A549 (cell line): Measurements from ENCODE around the gene NR1H4. TPM values are rescaled to one million over a fixed set of nuclear protein-coding genes. Genes with fewer than 3 reads are reported as not detected.

Experiments used
- ATAC-seq, 2 experiments: fragments of 200-7000 bp in 1 of 2; fragments of >200 bp in 1 of 2; cut with Nextera tagmentation in 1 of 2; cut with Tn5 transposase in 1 of 2; 3 replicates each; pipeline versions ENCODE4 v1.8.0 to v1.9.1; 2018 to 2020; ENCODE audit warnings: mild to moderate bottlenecking in 1 of 2, moderate library complexity in 1 of 2
- CTCF ChIA-PET: fragments of 300-600 bp; sonication (Branson Sonifier 250); formaldehyde crosslinking; extraction: SDS; loops from one replicate; lab custom pipeline; 2021; ENCODE audit warnings: antibody characterized with exemption, inconsistent platforms; lab: Yijun Ruan, JAX
- POLR2A ChIA-PET: fragments of 350-600 bp; formaldehyde crosslinking; extraction: SDS; loops from one replicate; lab custom pipeline; 2021; ENCODE audit warnings: antibody characterized with exemption, inconsistent platforms; lab: Yijun Ruan, JAX
- DNase-seq, 2 experiments: peaks; one replicate each; pipeline versions ENCODE4 v3.0.0 to v3.0.0-alpha.2; 2011 to 2016; ENCODE audit warnings: low read depth in 1 of 2, low spot score in 1 of 2
- FAIRE-seq: peaks from 2 replicates; lab custom pipeline; 2011; peaks lifted over from hg19 to GRCh38; lab: Jason Lieb, UNC
- H3K27ac ChIP-seq, 2 experiments: fragments of >200 bp; sonication (Bioruptor Twin); formaldehyde crosslinking; 3 replicates each; pipeline ENCODE4 v1.5.1; 2016 to 2017
- H3K4me1 ChIP-seq: fragments of >200 bp; sonication (Bioruptor Twin); formaldehyde crosslinking; 3 replicates; pipeline ENCODE4 v1.6.1; 2016
- H3K4me2 ChIP-seq: fragments of >200 bp; sonication (Bioruptor Twin); formaldehyde crosslinking; 3 replicates; pipeline ENCODE4 v1.6.1; 2016
- H3K4me3 ChIP-seq: fragments of >200 bp; sonication (Bioruptor Twin); formaldehyde crosslinking; 3 replicates; pipeline ENCODE4 v1.5.1; 2016
- H3K9me3 ChIP-seq: fragments of >200 bp; sonication (Bioruptor Twin); formaldehyde crosslinking; 3 replicates; pipeline ENCODE4 v1.6.1; 2016
- CEBPB ChIP-seq, 2 experiments: fragments of >200 bp in 1 of 2; sonication (Bioruptor Twin) in 1 of 2; formaldehyde crosslinking in 1 of 2; IDR thresholded peaks; 2 replicates each; pipeline ENCODE4 v1.6.1; 2012 to 2016
- EHF ChIP-seq: fragments of 250-450 bp; sonication (Bioruptor Pico); IDR thresholded peaks from 2 replicates; pipeline ENCODE4 v1.5.0; 2020; ENCODE audit warnings: mild to moderate bottlenecking
- EHMT2 ChIP-seq: fragments of 200-600 bp; sonication (generic); IDR thresholded peaks from 2 replicates; pipeline ENCODE4 v1.6.1; 2016; ENCODE audit warnings: antibody characterized with exemption, low read depth, mild to moderate bottlenecking, moderate library complexity
- FOSL2 ChIP-seq, 2 experiments: fragments of 450-650 bp in 1 of 2; fragments of >200 bp in 1 of 2; sonication (Bioruptor Twin) in 1 of 2; formaldehyde crosslinking; IDR thresholded peaks; 2 replicates each; pipeline versions ENCODE4 v1.5.0 to v1.6.1; 2016 to 2020; ENCODE audit warnings: mild to moderate bottlenecking in 1 of 2, moderate library complexity in 1 of 2
- GATA3 ChIP-seq: IDR thresholded peaks from 2 replicates; pipeline ENCODE4 v1.6.1; 2012; ENCODE audit warnings: borderline replicate concordance
- HDAC2 ChIP-seq: fragments of 200-600 bp; sonication (generic); IDR thresholded peaks from 2 replicates; pipeline ENCODE4 v1.6.1; 2016
- HOXA7 ChIP-seq: fragments of 250-450 bp; sonication (Bioruptor Pico); IDR thresholded peaks from 2 replicates; pipeline ENCODE4 v1.5.0; 2020; ENCODE audit warnings: mild to moderate bottlenecking, moderate library complexity
- HOXB13 ChIP-seq: fragments of 250-450 bp; sonication (Bioruptor Pico); IDR thresholded peaks from 2 replicates; pipeline ENCODE4 v1.5.0; 2020; ENCODE audit warnings: low read depth, mild to moderate bottlenecking, moderate library complexity
- KDM1A ChIP-seq: fragments of 200-600 bp; sonication (generic); IDR thresholded peaks from 2 replicates; pipeline ENCODE4 v1.6.1; 2016; ENCODE audit warnings: low read depth, mild to moderate bottlenecking
- MYC ChIP-seq: IDR thresholded peaks from 2 replicates; pipeline ENCODE4 v1.6.1; 2012; ENCODE audit warnings: mild to moderate bottlenecking, inconsistent platforms, low read length, improper control_type of control experiment, borderline replicate concordance
- NR3C1 ChIP-seq: fragments of >200 bp; sonication (Bioruptor Twin); formaldehyde crosslinking; IDR thresholded peaks from 3 replicates; pipeline ENCODE4 v1.6.1; 2017
- PHF8 ChIP-seq: fragments of 200-600 bp; sonication (generic); IDR thresholded peaks from 2 replicates; pipeline ENCODE4 v1.6.1; 2016; ENCODE audit warnings: low read depth, mild to moderate bottlenecking, antibody characterized with exemption, moderate library complexity, borderline replicate concordance
- POLR2A ChIP-seq: IDR thresholded peaks from 2 replicates; pipeline ENCODE4 v1.6.1; 2012; ENCODE audit warnings: mild to moderate bottlenecking, low read length
- POLR2AphosphoS2 ChIP-seq: conservative IDR thresholded peaks from 2 replicates; pipeline ENCODE4 v1.6.1; 2012; ENCODE audit warnings: low read length, improper control_type of control experiment, inconsistent platforms
- RAD21 ChIP-seq, 2 experiments: fragments of >200 bp in 1 of 2; sonication (Bioruptor Twin) in 1 of 2; formaldehyde crosslinking in 1 of 2; IDR thresholded peaks in 1 of 2; conservative IDR thresholded peaks in 1 of 2; 2 replicates in 1 of 2; 3 replicates in 1 of 2; pipeline ENCODE4 v1.6.1; 2012 to 2018; ENCODE audit warnings: inconsistent platforms in 1 of 2
- RARB ChIP-seq: fragments of 250-450 bp; sonication (Bioruptor Pico); IDR thresholded peaks from 2 replicates; pipeline ENCODE4 v1.8.0; 2021; ENCODE audit warnings: mild to moderate bottlenecking, moderate library complexity
- RFX5 ChIP-seq: fragments of 450-650 bp; IDR thresholded peaks from 2 replicates; pipeline ENCODE4 v1.7.1; 2014; ENCODE audit warnings: antibody characterized with exemption, mild to moderate bottlenecking, moderate library complexity
- RNF2 ChIP-seq: fragments of 200-600 bp; sonication (generic); IDR thresholded peaks from 2 replicates; pipeline ENCODE4 v1.6.1; 2016; ENCODE audit warnings: low read depth, mild to moderate bottlenecking, antibody characterized with exemption, moderate library complexity, borderline replicate concordance
- SMC3 ChIP-seq: fragments of >200 bp; sonication (Bioruptor Twin); formaldehyde crosslinking; IDR thresholded peaks from 3 replicates; pipeline ENCODE4 v1.6.1; 2018; ENCODE audit warnings: inconsistent platforms
- TP53 ChIP-seq: fragments of 250-450 bp; sonication (Bioruptor Pico); IDR thresholded peaks from 2 replicates; pipeline ENCODE4 v1.5.0; 2021; ENCODE audit warnings: mild to moderate bottlenecking, moderate library complexity
- ZC3H11A ChIP-seq: fragments of 450-650 bp; IDR thresholded peaks from 2 replicates; pipeline ENCODE4 v1.6.1; 2014; ENCODE audit warnings: antibody characterized with exemption, mild to moderate bottlenecking
- ZFP36 ChIP-seq: fragments of 450-650 bp; IDR thresholded peaks from 2 replicates; pipeline ENCODE4 v1.6.1; 2014; ENCODE audit warnings: borderline replicate concordance; ENCODE audit not compliant: partially characterized antibody
- ZSCAN20 ChIP-seq: fragments of 250-450 bp; sonication (Bioruptor Pico); IDR thresholded peaks from 2 replicates; pipeline ENCODE4 v1.8.0; 2022; ENCODE audit warnings: mild to moderate bottlenecking, moderate library complexity
- WGBS: methylation state at CpG from one replicate; pipeline ENCODE4 v1.1.6; 2017; ENCODE audit errors: missing lambda C conversion rate; 5-methylcytosine and 5-hydroxymethylcytosine counted together
- polyA plus RNA-seq, 4 experiments: library from polyadenylated mRNA; depleted of rRNA in 3 of 4; stranded (reverse); fragments of >200 nt; fragmentation: RNase III in 1 of 4; extraction: RNeasy Plus Mini Kit Qiagen cat#74134 plus additional on column Dnase treatment in 1 of 4; gene quantifications; 2 replicates in 3 of 4; 3 replicates in 1 of 4; pipeline ENCODE4 v1.2.3, GENCODE V29; 2011 to 2017
- TF ChIP-seq, protein P1 (sequence below): fragments of >200 bp; sonication (Bioruptor Twin); formaldehyde crosslinking; IDR thresholded peaks from 2 replicates; pipeline ENCODE4 v1.6.1; 2016
- TF ChIP-seq, protein P2 (sequence below): fragments of >200 bp; sonication (Bioruptor Twin); formaldehyde crosslinking; IDR thresholded peaks from 3 replicates; pipeline ENCODE4 v1.5.1; 2016
- TF ChIP-seq, protein P3 (sequence below): fragments of 450-650 bp; IDR thresholded peaks from 2 replicates; pipeline ENCODE4 v1.6.1; 2014; ENCODE audit warnings: antibody characterized with exemption
- TF ChIP-seq, protein P4 (sequence below): fragments of 250-450 bp; sonication (Bioruptor Pico); IDR thresholded peaks from 2 replicates; pipeline ENCODE4 v1.5.0; 2021; ENCODE audit warnings: mild to moderate bottlenecking, moderate library complexity, borderline replicate concordance
- TF ChIP-seq, protein P5 (sequence below): IDR thresholded peaks from 2 replicates; pipeline ENCODE4 v1.6.1; 2012; ENCODE audit warnings: low read depth, borderline replicate concordance
- TF ChIP-seq, protein P6 (sequence below): fragments of 250-450 bp; sonication (Bioruptor Pico); IDR thresholded peaks from 2 replicates; pipeline ENCODE4 v1.5.0; 2020; ENCODE audit warnings: low read depth, mild to moderate bottlenecking, moderate library complexity

NR1H4 gene
- polyA plus RNA-seq, 2 of the 4 experiments (the other 2 are of a cell fraction): 0.40 to 1.4 TPM

DNA sequence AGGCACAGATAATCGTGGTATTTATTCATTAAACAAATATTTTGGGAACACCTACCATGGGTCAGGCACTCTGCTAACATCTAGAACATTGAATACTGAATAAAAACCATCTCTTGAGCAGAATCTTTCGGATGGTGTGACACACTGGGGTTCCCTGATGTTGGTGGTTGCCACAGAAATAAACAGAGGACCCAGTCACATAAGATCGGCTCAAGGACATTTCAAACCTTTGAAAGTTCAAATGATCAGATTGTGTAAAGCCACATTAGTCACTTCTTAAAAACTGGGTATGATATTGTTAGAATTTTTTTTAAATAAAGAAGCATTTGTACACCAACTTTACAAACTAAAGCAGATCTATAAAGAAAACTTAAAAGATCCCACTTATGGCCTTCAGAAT is 39.0 kb downstream of the NR1H4 start:
- no peak overlapping the region for H3K4me2 ChIP-seq
- TF ChIP-seq EHMT2 (no peak), RFX5 (no peak), RARB (CRISPR knock-in tag) (no peak), PHF8 (no peak), HOXA7 (CRISPR knock-in tag) (no peak), KDM1A (no peak), FOSL2 (IDR thresholded peaks at IDR 0.05) (no peak), FOSL2 (CRISPR knock-in tag; IDR thresholded peaks at IDR 0.05) (no peak), POLR2AphosphoS2 (no peak), MYC (no peak), TP53 (CRISPR knock-in tag) (no peak), POLR2A (no peak), RNF2 (no peak), ZC3H11A (no peak), SMC3 (no peak), CEBPB (IDR thresholded peaks at IDR 0.05) (no peak), HOXB13 (CRISPR knock-in tag) (no peak)
- TF ChIP-seq, protein P1, sequence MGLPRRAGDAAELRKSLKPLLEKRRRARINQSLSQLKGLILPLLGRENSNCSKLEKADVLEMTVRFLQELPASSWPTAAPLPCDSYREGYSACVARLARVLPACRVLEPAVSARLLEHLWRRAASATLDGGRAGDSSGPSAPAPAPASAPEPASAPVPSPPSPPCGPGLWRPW: no peak
- TF ChIP-seq, protein P2, sequence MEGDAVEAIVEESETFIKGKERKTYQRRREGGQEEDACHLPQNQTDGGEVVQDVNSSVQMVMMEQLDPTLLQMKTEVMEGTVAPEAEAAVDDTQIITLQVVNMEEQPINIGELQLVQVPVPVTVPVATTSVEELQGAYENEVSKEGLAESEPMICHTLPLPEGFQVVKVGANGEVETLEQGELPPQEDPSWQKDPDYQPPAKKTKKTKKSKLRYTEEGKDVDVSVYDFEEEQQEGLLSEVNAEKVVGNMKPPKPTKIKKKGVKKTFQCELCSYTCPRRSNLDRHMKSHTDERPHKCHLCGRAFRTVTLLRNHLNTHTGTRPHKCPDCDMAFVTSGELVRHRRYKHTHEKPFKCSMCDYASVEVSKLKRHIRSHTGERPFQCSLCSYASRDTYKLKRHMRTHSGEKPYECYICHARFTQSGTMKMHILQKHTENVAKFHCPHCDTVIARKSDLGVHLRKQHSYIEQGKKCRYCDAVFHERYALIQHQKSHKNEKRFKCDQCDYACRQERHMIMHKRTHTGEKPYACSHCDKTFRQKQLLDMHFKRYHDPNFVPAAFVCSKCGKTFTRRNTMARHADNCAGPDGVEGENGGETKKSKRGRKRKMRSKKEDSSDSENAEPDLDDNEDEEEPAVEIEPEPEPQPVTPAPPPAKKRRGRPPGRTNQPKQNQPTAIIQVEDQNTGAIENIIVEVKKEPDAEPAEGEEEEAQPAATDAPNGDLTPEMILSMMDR: no peak
- TF ChIP-seq, protein P3, sequence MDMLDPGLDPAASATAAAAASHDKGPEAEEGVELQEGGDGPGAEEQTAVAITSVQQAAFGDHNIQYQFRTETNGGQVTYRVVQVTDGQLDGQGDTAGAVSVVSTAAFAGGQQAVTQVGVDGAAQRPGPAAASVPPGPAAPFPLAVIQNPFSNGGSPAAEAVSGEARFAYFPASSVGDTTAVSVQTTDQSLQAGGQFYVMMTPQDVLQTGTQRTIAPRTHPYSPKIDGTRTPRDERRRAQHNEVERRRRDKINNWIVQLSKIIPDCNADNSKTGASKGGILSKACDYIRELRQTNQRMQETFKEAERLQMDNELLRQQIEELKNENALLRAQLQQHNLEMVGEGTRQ: no peak
- TF ChIP-seq, all 56 proteins: peak for 0
- ATAC-seq (no peak), DNase-seq (no peak), FAIRE-seq (no peak)
- CTCF ChIA-PET: no interaction called here
- 53% methylated on average over 3 of the region's 3 CpGs for WGBS
- Histone ChIP-seq H3K4me3 (no peak overlapping the region), H3K27ac (no peak overlapping the region), H3K4me1 (no peaks in the 10 kb centered on the region), H3K9me3 (no peaks in the 10 kb centered on the region)
- POLR2A ChIA-PET: no interaction called here

DNA sequence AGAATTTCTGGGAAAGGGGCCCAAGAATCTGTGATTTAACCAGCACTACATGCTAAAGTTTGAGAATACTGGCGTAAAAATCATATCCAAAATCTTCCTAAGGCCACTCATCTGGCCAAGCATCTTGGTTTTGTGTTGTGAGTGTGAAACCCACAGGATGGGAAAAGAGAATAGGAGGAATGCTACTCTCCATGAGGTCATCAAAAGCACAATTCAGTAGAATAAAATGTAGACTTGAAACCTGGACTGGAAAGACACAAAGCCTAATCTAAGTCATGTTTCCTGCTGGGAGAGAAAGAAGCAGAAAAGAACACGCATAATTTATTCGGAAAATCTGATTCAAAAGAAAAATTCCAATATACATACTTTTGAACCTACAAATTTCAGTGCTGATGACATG is 42.3 kb downstream of the NR1H4 start:
- no peak for TF ChIP-seq HDAC2
- TF ChIP-seq, protein P3: no peak
- H3K4me1 ChIP-seq: no peaks in the 10 kb centered on the region
- no peak overlapping the region for H3K4me3 ChIP-seq
- CTCF ChIA-PET: no interaction called here
- POLR2A ChIA-PET: no interaction called here
- ATAC-seq: no peak
- no peak for FAIRE-seq
- 86% methylated on average over 3 of the region's 3 CpGs for WGBS
- H3K4me2 ChIP-seq: no peak overlapping the region
- H3K9me3 ChIP-seq: no peaks in the 10 kb centered on the region
- no peak overlapping the region for H3K27ac ChIP-seq
- DNase-seq: no peak

DNA sequence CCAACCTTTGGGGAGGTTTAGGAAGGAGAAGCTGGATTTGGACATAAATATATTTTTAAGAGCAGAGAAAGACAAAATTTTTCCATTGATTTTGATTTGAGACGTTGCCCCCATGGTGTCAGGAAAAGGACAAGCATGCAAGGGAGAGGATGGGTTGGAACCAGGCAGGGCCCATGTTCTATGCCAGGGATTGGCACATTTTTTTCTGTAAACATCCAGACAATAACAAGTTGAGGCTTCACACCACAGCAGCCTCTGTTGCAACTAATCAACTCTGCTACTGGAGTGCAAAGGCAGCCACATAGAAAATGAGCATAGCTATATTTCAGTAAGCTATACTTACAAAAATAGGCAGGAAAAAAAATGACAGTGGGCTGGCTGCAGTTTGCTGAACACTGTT is 44.7 kb downstream of the NR1H4 start:
- ChIA-PET POLR2A (no interaction called here), CTCF (interaction anchor here (0.9 to 1.0 kb wide), 2 partner anchors 25 to 37 kb away, joined by 3 read pairs; no protein-coding TSS in a partner anchor)
- FAIRE-seq (no peak), ATAC-seq (no peak), DNase-seq (no peak)
- Histone ChIP-seq H3K9me3 (no peaks in the 10 kb centered on the region), H3K27ac (no peak overlapping the region), H3K4me1 (peaks cover 1% of the 10 kb centered on the region; the same call in 1 of the 3 replicates), H3K4me3 (no peak overlapping the region), H3K4me2 (no peak overlapping the region)
- 21% methylated on average over 1 of the region's 1 CpG for WGBS
- TF ChIP-seq ZSCAN20: no peak
- TF ChIP-seq ZFP36: no peak
- TF ChIP-seq RAD21 (conservative IDR thresholded peaks at IDR 0.05 in 1 of 2, IDR thresholded peaks at IDR 0.05 in 1 of 2): no peak
- TF ChIP-seq KDM1A: no peak
- no peak for TF ChIP-seq CEBPB (IDR thresholded peaks at IDR 0.05)
- no peak for TF ChIP-seq NR3C1
- no peak for TF ChIP-seq EHF (CRISPR knock-in tag)
- TF ChIP-seq GATA3: no peak
- TF ChIP-seq, protein P4, sequence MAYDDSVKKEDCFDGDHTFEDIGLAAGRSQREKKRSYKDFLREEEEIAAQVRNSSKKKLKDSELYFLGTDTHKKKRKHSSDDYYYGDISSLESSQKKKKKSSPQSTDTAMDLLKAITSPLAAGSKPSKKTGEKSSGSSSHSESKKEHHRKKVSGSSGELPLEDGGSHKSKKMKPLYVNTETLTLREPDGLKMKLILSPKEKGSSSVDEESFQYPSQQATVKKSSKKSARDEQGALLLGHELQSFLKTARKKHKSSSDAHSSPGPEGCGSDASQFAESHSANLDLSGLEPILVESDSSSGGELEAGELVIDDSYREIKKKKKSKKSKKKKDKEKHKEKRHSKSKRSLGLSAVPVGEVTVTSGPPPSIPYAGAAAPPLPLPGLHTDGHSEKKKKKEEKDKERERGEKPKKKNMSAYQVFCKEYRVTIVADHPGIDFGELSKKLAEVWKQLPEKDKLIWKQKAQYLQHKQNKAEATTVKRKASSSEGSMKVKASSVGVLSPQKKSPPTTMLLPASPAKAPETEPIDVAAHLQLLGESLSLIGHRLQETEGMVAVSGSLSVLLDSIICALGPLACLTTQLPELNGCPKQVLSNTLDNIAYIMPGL: no peak
- TF ChIP-seq, protein P5, sequence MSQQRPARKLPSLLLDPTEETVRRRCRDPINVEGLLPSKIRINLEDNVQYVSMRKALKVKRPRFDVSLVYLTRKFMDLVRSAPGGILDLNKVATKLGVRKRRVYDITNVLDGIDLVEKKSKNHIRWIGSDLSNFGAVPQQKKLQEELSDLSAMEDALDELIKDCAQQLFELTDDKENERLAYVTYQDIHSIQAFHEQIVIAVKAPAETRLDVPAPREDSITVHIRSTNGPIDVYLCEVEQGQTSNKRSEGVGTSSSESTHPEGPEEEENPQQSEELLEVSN: no peak
- TF ChIP-seq, protein P6, sequence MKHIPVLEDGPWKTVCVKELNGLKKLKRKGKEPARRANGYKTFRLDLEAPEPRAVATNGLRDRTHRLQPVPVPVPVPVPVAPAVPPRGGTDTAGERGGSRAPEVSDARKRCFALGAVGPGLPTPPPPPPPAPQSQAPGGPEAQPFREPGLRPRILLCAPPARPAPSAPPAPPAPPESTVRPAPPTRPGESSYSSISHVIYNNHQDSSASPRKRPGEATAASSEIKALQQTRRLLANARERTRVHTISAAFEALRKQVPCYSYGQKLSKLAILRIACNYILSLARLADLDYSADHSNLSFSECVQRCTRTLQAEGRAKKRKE (CRISPR knock-in tag): no peak
